Bronchial epithelial cell (primary cell): ENCODE measurements around the gene SPECC1. TPM values are rescaled to one million over a fixed set of nuclear protein-coding genes. Genes with fewer than 3 reads are reported as not detected.

ENCODE experiments used
- DNase-seq: peaks from one replicate; pipeline ENCODE4 v3.0.0-alpha.2; 2010; ENCODE audit warnings: low read depth
- FAIRE-seq: peaks from 2 replicates; lab custom pipeline; 2011; peaks lifted over from hg19 to GRCh38; lab: Jason Lieb, UNC
- H3K27me3 ChIP-seq: 2 replicates; pipeline ENCODE4 v1.5.1; 2011; ENCODE audit warnings: low read length; ENCODE audit not compliant: control insufficient read depth, insufficient read depth
- H3K36me3 ChIP-seq: 2 replicates; pipeline ENCODE4 v1.5.1; 2011; ENCODE audit warnings: low read length; ENCODE audit not compliant: control insufficient read depth, insufficient read depth
- H3K4me3 ChIP-seq: 2 replicates; pipeline ENCODE4 v1.5.1; 2011; ENCODE audit warnings: mild to moderate bottlenecking, low read depth, low read length, control low read depth
- total RNA-seq: library from RNA; depleted of rRNA; stranded (reverse); fragments of >200 nt; gene quantifications from 2 replicates; pipeline ENCODE4 v1.2.1, GENCODE V29; 2014
- TF ChIP-seq, protein P1 (sequence below): IDR thresholded peaks from 2 replicates; pipeline ENCODE4 v1.5.1; 2011; ENCODE audit warnings: mild to moderate bottlenecking, moderate library complexity, low read length, control low read depth, inconsistent platforms; ENCODE audit not compliant: insufficient read depth, severe bottlenecking

The SPECC1 gene
- total RNA-seq, 1 donor from 2014 or later, result 57.1 TPM

DNA sequence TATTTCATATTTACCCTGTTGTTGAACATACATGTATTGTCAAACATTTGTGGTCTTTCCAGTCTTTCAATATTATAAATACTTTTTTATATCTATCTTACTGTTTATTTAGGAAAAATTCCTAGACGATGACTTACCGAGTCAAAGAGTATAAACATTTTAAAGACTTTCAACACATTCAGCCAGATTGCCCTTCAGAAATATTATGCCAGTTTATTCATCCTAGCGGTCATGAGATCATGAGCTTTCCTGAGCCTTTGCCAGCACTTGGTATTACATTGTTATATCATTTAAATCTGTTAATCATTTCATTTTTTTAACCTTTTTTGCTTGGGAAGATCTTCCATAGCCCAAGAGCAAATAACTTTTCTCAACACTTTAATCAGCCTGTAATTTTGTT lies 197.4 kb downstream of the SPECC1 start:
- Histone ChIP-seq H3K27me3 (no peaks in the 10 kb centered on the region), H3K36me3 (peaks cover 5% of the 10 kb centered on the region), H3K4me3 (no peak overlapping the region)
- DNase-seq, result peak; percentile 90
- no peak for FAIRE-seq
- TF ChIP-seq, protein P1, sequence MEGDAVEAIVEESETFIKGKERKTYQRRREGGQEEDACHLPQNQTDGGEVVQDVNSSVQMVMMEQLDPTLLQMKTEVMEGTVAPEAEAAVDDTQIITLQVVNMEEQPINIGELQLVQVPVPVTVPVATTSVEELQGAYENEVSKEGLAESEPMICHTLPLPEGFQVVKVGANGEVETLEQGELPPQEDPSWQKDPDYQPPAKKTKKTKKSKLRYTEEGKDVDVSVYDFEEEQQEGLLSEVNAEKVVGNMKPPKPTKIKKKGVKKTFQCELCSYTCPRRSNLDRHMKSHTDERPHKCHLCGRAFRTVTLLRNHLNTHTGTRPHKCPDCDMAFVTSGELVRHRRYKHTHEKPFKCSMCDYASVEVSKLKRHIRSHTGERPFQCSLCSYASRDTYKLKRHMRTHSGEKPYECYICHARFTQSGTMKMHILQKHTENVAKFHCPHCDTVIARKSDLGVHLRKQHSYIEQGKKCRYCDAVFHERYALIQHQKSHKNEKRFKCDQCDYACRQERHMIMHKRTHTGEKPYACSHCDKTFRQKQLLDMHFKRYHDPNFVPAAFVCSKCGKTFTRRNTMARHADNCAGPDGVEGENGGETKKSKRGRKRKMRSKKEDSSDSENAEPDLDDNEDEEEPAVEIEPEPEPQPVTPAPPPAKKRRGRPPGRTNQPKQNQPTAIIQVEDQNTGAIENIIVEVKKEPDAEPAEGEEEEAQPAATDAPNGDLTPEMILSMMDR, result no peak

DNA sequence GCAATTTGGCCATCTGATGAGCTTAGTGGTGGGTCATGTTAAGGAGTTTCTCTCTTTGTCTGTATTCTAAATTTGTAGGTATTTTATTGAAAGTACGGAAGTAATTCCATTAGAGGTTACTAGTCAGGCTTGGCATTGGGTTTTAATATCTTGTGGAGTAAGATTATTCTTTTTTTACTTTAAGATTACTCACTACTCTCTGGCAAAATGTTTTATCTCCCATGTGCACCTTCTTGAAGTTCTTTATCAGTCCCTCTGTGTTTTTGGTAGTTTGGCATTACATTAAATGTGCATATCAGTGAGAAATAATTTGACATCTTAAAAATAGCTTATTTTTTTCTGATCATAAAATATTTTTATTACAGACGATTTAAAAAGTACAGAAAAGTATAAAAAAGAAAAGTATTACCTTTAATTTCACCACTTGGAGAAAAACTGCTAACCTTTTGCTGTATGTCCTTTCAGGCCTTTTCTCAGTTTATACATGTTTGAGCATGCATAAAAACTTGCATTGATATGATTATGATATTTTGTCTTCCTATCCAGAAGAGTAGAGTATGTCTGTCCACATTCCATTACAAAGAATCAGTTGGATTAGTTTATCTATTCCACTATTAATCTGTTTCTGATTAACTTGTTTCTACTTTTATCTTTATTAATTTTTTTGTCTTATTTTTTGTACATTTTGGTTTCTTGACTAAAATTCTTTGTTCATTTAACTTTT lies 198.3 kb downstream of the SPECC1 start:
- DNase-seq (peak; percentile 88), FAIRE-seq (no peak)
- Histone ChIP-seq H3K4me3 (no peak overlapping the region), H3K36me3 (peaks cover 7% of the 10 kb centered on the region), H3K27me3 (no peaks in the 10 kb centered on the region)
- TF ChIP-seq, protein P1, result no peak

DNA sequence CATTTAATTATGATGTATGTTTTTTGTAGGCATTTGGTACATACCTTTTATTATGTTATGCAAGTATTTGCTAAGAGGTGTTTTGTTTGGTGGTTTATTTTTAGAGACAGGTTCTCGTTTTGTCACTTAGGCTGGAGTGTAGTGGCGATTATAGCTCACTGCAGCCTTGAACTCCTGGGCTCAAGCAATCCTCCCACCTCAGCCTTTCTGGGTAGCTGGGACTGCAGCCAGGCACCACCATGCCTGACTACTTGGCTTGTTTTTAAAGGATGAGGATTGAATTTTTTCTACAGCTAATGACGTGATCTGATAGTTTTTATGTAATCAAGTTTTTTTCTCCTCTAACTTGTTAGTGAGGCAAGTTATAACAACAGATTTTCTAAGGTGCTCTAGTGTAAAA lies 199.6 kb downstream of the SPECC1 start:
- FAIRE-seq (no peak), DNase-seq (no peak)
- TF ChIP-seq, protein P1, result no peak
- Histone ChIP-seq H3K27me3 (no peaks in the 10 kb centered on the region), H3K36me3 (peaks cover 7% of the 10 kb centered on the region), H3K4me3 (no peak overlapping the region)

DNA sequence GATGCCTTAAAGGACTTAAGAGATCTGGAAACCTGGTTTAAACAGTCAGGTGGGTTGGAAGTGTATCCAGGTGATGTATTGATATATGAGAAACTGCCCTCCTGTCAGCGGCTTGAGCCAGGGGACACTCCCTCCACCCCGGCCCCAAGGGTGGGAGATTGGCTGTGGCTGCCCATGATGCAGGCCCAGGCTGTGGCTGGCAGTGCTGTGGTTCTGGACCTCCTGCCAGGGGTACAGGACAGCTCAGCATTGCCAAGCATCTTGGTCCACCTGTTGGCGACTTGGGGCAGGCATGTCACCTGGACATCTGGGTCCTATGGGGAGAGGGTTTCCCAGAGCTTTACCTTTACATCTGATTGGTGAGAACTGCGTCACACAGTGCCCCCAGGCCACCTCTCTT lies 201.0 kb downstream of the SPECC1 start:
- Histone ChIP-seq H3K4me3 (no peak overlapping the region), H3K27me3 (no peaks in the 10 kb centered on the region), H3K36me3 (peaks cover 6% of the 10 kb centered on the region)
- DNase-seq, result no peak
- TF ChIP-seq, protein P1, result no peak
- no peak for FAIRE-seq

DNA sequence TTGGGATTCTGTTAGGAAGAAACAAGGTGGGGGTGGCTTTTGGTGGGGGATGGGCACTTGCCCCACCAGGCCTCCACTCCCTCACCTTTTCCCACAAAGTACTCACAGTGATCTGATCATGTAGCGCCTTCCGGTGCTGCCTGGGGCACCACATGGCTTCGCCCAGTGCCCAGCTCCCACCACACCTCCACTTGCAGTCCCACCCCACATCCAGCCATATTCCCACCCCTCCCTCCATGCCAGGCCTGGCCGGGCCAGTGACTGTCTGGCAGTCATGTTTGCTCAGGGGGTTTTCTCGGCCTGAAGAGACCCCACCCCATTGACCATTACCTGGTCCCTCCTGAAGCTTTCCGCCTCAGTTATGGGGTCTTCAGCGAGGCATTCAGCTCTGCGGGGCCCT lies 201.5 kb downstream of the SPECC1 start:
- H3K27me3 ChIP-seq, result no peaks in the 10 kb centered on the region
- TF ChIP-seq, protein P1, result no peak
- FAIRE-seq (no peak), DNase-seq (no peak)
- H3K4me3 ChIP-seq, result no peak overlapping the region
- peaks cover 6% of the 10 kb centered on the region for H3K36me3 ChIP-seq

DNA sequence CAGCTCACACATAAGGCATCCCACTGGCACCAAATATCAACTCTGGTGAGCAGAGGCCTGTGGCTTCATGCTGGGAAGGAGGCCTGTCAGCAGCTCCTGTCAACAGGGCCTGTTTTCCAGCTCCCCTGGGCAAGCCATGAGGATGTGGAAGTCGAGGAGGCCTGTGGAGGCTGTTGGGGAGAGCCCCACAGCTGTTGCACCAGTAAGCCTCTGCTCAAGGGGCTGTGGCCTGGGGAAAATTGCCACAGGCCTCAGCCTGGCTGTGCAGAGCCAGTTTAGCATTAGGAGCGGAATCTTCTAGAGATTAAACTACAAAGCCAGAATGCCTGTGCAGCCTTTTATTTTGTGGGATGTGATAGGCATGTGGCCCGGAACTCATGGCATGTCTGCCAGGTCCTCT lies 202.1 kb downstream of the SPECC1 start:
- TF ChIP-seq, protein P1, result no peak
- FAIRE-seq (no peak), DNase-seq (no peak)
- Histone ChIP-seq H3K4me3 (no peak overlapping the region), H3K36me3 (peaks cover 6% of the 10 kb centered on the region), H3K27me3 (no peaks in the 10 kb centered on the region)
